Renal pelvis (tissue), 4 donors: Measurements from ENCODE around the gene BTAF1. TPM values are rescaled to one million over a fixed set of nuclear protein-coding genes. Genes with fewer than 3 reads are reported as not detected.

Experiments
- DNase-seq: peaks from one replicate; pipeline ENCODE4 v3.0.0-alpha.2; 2013
- polyA plus RNA-seq, 3 donors: library from polyadenylated mRNA; unstranded; fragments of 120-200 nt; gene quantifications; one replicate each; pipeline ENCODE4 v1.2.1, GENCODE V29; 2013; ENCODE audit not compliant: insufficient read length in 3 of 3

Gene BTAF1
- polyA plus RNA-seq, 3 donors, result 45.5 to 52.4 (median 46.2) TPM

DNA sequence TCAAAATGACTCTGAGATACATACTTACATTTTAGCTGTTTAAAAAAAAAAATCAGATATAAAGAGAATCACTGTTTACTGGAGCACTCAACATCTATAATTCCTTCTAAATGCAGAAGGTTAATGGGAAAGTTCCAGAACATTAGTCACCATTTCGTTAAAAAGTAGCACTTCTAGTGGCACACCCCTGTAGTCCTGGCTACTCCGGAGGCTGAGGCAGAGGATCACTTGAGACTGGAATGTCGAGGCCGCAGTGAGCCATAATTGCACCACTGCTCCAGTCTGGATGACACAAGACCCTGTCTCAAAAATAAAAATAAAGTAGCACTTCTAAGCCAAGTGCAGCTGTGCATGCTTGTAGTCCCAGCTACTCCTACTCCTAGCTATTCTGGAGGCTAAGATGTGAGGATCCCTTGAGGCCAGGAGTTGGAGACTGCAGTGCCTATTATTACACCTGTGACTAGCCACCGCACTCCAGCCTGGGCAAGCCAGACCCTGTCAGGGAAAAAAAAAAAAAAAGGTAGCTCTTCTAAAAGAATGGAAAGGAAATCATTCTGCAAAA, 16.5 kb upstream of the BTAF1 start:
- no peak for DNase-seq

DNA sequence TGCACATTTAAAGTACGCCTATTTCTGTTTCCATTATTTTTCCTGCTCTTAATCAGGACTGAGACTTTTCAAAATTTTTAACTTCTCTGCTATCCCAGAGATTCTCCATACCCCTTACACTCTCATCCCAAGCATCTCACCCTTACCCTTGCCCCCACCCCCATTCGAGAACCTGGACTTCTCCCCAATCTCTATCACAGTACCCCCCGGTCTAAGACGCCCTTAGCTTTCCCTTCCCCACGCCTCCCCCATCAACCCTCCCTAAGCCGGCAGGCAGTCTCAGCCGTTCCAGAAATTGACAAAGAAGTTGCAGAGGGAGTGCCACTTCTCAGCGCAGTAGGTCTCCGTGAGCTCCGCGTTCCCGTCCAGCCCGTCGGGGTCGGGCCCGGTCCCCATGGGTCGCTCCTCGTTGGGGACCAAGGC, 15.6 kb upstream of the BTAF1 start:
- no peak for DNase-seq

DNA sequence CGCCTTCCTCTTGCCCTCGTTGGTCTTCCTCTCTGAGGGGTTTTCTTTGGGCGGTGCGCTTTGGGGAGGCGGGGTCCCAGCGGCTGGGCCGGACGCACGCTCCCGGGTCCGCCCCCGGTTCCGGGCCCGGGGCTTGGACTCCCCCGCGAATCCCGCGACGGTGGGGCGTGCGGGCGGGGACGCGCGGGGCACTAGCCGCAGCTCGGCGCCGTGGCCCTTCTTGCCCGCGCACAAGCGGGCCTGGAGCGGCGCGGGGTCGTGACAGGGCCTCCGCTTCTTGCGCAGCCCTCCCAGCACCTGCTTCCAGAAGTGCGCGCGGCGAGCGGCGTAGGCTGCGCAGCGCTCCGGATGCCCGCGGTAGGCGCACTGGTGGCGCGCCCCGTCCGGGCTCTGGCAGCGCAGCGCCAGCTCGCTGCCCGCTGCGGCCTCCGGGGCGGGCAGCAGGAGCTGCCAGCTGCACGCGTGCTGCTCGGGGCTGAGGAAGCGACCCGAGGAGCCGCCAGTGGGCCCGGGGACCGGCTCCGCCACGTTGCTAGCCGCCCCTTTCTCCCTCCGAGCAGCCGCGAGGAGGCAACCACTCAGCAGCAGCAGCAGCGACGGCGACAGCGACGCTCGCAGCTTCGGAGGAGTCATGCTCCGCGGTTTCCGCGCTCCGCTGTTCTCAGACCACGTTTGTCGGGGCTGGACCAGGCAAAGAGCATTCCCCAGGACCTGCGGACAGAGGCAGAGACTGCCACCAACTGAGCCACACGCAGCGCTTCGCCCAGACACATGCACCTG, 15.0 kb upstream of the BTAF1 start:
- peak; percentile 84 for DNase-seq

- DNase-seq, result no peak
Observed at GRCh38 chr10:91909117-91909677, 14.4 kb upstream of the BTAF1 start, which contains the start of gene FGFBP3. Gene FGFBP3, minus strand, starts transcription at chr10:91909486. Its CDS starts 517 bp downstream, at chr10:91908969.

DNA sequence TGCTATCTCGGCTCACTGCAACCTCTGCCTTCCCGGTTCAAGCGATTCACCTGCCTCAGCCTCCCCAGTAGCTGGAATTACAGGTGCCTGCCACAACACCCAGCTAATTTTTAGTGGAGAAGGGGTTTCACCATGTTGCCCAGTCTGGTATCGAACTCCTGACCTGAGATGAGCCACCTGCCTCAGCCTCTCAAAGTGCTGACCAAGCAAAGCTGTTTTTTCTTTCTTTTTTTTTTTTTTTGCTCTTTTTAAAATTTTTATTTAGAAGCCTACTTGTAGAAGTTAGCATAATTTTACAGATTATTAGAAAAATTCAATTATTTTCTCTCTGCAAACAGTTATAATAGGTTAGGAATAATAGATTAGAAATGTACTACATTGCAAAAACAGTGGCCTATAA, 13.1 kb upstream of the BTAF1 start:
- no peak for DNase-seq

DNA sequence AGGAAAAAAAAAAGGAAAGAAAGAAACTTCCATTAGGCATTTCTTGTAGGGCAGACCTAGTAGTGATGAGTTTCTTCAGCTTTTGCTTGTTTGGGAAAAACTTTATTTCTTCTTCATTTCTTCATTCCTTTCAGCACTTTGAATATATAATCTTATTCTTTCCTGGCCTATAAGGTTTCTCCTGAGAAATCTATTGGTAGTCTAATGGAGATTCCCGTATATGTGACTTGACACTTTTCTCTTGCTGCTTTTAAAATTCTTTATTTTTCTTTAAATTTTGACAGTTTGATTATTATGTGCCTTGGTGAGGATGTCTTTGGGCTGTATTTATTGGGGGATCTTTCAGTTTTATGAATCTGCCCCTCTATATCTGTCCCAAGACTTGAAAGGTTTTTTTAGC, 3.9 kb upstream of the BTAF1 start:
- DNase-seq, result no peak

DNA sequence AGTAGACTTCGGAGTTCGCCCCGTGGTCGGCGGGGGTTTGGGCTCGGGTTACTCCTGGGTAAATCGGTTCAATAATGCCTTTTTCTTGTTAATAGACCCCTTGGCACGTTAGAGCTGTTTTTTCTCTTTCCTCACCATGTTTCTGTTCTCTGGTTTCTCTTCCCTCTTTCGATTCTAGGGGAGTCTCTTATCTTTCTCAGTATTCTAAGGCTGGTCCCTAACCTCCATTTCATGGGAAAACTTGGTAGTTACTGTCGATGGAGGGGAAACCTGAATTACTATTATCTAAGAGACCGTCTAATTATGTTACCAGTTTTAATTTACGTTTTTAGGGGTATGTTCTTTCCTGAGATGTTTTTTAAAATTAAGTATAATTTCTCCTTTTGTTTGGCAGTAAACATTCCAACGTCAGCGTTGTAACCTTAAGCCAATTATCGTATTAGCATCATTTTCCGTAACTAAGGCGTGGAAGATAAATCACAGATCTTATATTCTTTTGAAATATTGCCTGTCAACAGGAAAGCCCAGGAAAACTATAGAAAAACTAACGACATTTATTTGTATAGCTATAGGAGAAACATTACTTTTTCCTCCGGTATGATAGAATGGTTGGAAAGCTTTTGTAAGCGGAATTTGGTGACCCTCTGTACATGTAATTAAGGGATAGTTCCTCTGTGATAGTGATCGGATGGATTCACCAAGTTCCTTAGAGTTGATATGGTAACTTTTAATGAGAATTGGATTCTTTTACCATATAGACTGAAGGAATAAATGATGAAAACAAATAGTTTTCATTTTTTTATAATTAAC, 847 bp downstream of the BTAF1 start:
- DNase-seq, result peak; percentile 11

- DNase-seq, result no peak
Observed at GRCh38 chr10:91925022-91925320, 1.4 kb downstream of the BTAF1 start.

DNA sequence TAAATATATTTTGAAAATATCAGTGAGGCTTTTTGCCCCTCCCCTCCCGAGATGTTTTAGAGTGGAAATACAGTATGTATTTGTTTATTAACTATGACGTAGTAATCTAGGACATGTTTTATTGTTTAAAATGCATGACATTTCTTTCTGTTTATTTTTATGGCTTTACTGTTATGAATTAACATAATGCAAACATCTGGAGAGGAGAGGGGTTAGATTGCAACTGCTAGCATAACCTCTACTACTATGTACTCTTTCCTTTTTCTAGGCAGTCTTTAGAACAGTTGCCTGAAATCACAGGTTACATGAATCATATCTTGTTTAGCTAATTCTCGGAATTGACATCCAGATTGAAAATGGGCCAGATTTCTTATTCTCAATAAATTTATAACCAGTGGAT, 7.4 kb downstream of the BTAF1 start:
- no peak for DNase-seq

GRCh38 chr10:91931526-91932190, 8.1 kb downstream of the BTAF1 start:
- DNase-seq, result no peak

- no peak for DNase-seq
Observed at GRCh38 chr10:91932737-91933136, 9.2 kb downstream of the BTAF1 start.

DNA sequence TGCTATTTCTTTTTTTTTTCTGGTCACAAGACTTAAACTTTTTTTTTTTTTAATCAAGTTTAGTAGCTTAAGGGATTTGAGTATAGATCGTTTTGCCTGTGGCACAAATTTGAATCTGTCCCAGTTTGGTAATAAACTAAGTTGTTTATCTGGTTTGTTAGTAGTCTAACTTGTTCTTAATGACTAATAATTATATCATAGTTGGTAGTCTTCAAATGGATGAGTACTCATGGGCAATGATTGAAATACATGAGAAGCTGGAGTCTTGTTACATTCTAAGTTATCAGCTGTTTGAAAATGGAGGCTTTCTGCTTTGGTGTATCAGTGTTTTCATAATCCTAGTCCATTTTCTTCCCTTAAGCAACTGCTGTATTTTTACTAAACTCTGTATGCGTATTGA, 12.3 kb downstream of the BTAF1 start:
- DNase-seq, result no peak

DNA sequence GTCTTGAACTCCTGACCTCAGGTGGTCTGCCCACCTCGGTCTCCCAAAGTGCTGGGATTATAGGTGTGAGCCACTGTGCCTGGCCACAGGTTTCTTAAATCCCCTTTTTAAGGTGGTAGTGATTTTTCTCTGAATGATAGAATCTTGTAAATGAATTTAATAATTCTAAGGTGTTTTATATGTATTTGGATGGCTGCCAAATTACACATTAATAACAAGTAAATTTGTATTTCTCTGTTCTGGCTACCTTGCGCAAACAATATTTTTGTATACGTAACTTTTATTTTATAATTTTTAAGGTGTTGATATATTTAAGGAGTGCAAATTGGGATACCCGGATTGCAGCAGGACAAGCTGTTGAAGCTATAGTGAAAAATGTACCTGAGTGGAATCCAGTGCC, 16.1 kb downstream of the BTAF1 start:
- DNase-seq, result no peak

GRCh38 chr10:91941426-91941825, 17.9 kb downstream of the BTAF1 start:
- no peak for DNase-seq

- DNase-seq, result no peak
Observed at GRCh38 chr10:91944880-91945630, 21.5 kb downstream of the BTAF1 start.

DNA sequence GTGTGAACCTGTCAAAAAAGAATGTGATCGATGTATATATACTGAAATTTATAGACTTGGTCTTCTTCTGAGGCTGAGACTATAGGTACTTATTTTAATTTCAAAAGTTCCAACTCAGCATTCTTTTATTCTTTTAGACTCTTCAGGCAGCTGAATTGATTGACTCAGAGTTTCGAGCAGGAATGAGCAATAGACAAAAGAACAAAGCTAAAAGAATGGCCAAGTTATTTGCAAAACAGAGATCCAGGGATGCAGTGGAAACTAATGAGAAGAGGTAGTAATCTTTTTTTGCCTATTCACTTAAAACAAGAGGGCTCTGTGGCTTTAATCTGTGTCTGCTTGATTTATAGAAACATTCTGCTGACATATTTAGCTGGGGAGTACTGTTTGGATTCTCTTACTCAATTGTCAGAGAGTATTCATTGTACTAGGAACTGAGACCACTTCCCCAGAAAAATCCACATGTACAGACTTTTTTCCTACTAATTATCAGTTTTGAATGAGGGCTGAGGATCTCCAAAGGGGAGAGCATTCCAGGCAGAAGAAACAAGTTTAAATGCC, 30.1 kb downstream of the BTAF1 start:
- DNase-seq, result no peak

- no peak for DNase-seq
Observed at GRCh38 chr10:91955114-91955513, 31.5 kb downstream of the BTAF1 start.

- no peak for DNase-seq
Observed at GRCh38 chr10:91957091-91957490, 33.5 kb downstream of the BTAF1 start.

DNA sequence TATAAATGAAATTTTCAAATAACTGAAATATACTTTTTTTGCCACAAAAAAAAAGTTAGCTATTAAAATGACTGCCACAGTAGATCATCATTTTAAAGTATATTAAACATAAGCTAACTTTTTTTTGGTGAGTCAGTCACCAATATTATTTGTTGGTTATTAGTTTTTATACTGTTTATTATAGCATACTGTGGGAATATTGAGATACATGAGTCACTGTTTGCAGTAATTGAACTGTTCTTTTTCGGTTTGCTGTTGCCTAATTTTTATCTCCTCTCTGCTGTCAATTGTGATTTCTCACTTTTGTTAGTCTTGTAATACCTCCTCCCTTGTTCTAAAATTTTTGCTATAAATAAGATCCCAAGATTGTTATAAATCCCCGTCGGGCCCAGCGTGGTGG, 45.7 kb downstream of the BTAF1 start:
- no peak for DNase-seq

- no peak for DNase-seq
Observed at GRCh38 chr10:91974960-91975359, 51.4 kb downstream of the BTAF1 start.

- DNase-seq, result no peak
Observed at GRCh38 chr10:91975438-91975837, 51.9 kb downstream of the BTAF1 start.
